GM12878 (cell line): Measurements from ENCODE around the gene ODC1. TPM values are rescaled to one million over a fixed set of nuclear protein-coding genes. Genes with fewer than 3 reads are reported as not detected.

ENCODE experiments used
- ATAC-seq: fragments of 200-7000 bp; cut with Tn5 transposase; 3 replicates; pipeline ENCODE4 v1.9.1; 2020; ENCODE audit warnings: mild to moderate bottlenecking, moderate library complexity
- BruUV-seq: library from RNA; stranded (reverse); fragments of 400-500 nt; replicated peaks from 2 replicates; lab custom pipeline; 2021; lab: Mats Ljungman, UMichigan
- CTCF ChIA-PET: fragments of 300-600 bp; sonication (Branson Sonifier 250); formaldehyde crosslinking; extraction: SDS; loops from one replicate; lab custom pipeline; 2021; ENCODE audit warnings: inconsistent platforms; lab: Yijun Ruan, JAX
- POLR2A ChIA-PET: fragments of 350-600 bp; formaldehyde crosslinking; extraction: SDS; loops from one replicate; lab custom pipeline; 2021; ENCODE audit warnings: inconsistent platforms; lab: Charles Lee
- RAD21 ChIA-PET: fragments of 300-600 bp; sonication (Branson Sonifier 250); formaldehyde crosslinking; loops from one replicate; lab custom pipeline; 2023; ENCODE audit warnings: antibody characterized with exemption; ENCODE audit not compliant: unreplicated experiment; lab: Charles Lee
- SMC1A ChIA-PET: fragments of 300-600 bp; sonication (Branson Sonifier 250); formaldehyde crosslinking; loops from one replicate; lab custom pipeline; 2023; ENCODE audit not compliant: unreplicated experiment, uncharacterized antibody; lab: Charles Lee
- DNase-seq: peaks from one replicate; pipeline ENCODE4 v3.0.0-alpha.2; 2011; ENCODE audit warnings: low read depth, low spot score
- FAIRE-seq: peaks from 3 replicates; lab custom pipeline; 2011; peaks lifted over from hg19 to GRCh38; lab: Jason Lieb, UNC
- H2AFZ ChIP-seq: 2 replicates; pipeline ENCODE4 v1.6.0; 2011; ENCODE audit warnings: low read depth, low read length, control low read depth; ENCODE audit not compliant: control insufficient read depth
- H3K27ac ChIP-seq: 2 replicates; pipeline ENCODE4 v1.5.1; 2011; ENCODE audit warnings: control low read depth; ENCODE audit not compliant: control insufficient read depth, insufficient read depth
- H3K27me3 ChIP-seq, 2 experiments: replicated peaks in 1 of 2; 2 replicates each; pipeline versions ENCODE4 v1.6.0 to v1.6.1; 2011; ENCODE audit warnings: low read length in 1 of 2; ENCODE audit not compliant: control insufficient read depth in 2 of 2, insufficient read depth in 2 of 2
- H3K36me3 ChIP-seq, 2 experiments: 2 replicates each; pipeline ENCODE4 v1.5.1; 2011; ENCODE audit warnings: low read length in 1 of 2; ENCODE audit not compliant: control insufficient read depth in 2 of 2, insufficient read depth in 2 of 2
- H3K4me1 ChIP-seq: 2 replicates; pipeline ENCODE4 v1.6.1; 2011; ENCODE audit warnings: mild to moderate bottlenecking, low read length, moderate library complexity, mixed read lengths; ENCODE audit not compliant: control insufficient read depth, insufficient read depth
- H3K4me2 ChIP-seq: 2 replicates; pipeline ENCODE4 v1.6.0; 2011; ENCODE audit warnings: control low read depth; ENCODE audit not compliant: control insufficient read depth, insufficient read depth
- H3K4me3 ChIP-seq: fragments of 200-600 bp; sonication (generic); 2 replicates; pipeline ENCODE4 v1.5.1; 2016
- H3K79me2 ChIP-seq: 2 replicates; pipeline ENCODE4 v1.6.0; 2011; ENCODE audit warnings: low read length; ENCODE audit not compliant: control insufficient read depth, insufficient read depth
- H3K9ac ChIP-seq: 2 replicates; pipeline ENCODE4 v1.8.0; 2011; ENCODE audit warnings: low read length, control low read depth, mixed read lengths; ENCODE audit not compliant: control insufficient read depth, insufficient read depth
- H3K9me3 ChIP-seq: replicated peaks from 3 replicates; pipeline ENCODE4 v1.5.1; 2011; ENCODE audit warnings: mild to moderate bottlenecking, low read length; ENCODE audit not compliant: control insufficient read depth, insufficient read depth
- H4K20me1 ChIP-seq: 2 replicates; pipeline ENCODE4 v1.6.0; 2011; ENCODE audit not compliant: control insufficient read depth, insufficient read depth
- ASH2L ChIP-seq: fragments of 300-600, 200-600 bp; sonication (generic); IDR thresholded peaks from 2 replicates; pipeline ENCODE4 v1.6.1; 2017; ENCODE audit warnings: low read depth, mild to moderate bottlenecking, borderline replicate concordance
- ATF7 ChIP-seq: fragments of 450-650 bp; IDR thresholded peaks from 2 replicates; pipeline ENCODE4 v1.6.1; 2016; ENCODE audit warnings: low read depth, mild to moderate bottlenecking
- CBX3 ChIP-seq: fragments of 200-600 bp; sonication (generic); IDR thresholded peaks from 2 replicates; pipeline ENCODE4 v1.6.1; 2016; ENCODE audit warnings: low read depth, borderline replicate concordance
- E2F4 ChIP-seq: IDR thresholded peaks from 2 replicates; pipeline ENCODE4 v1.6.1; 2012; ENCODE audit warnings: low read depth, low read length, improper control_type of control experiment
- MAX ChIP-seq: IDR thresholded peaks from 2 replicates; pipeline ENCODE4 v1.6.1; 2012; ENCODE audit warnings: low read depth, low read length, improper control_type of control experiment
- MEF2B ChIP-seq: fragments of 450-650 bp; IDR thresholded peaks from 2 replicates; pipeline ENCODE4 v1.6.1; 2018; ENCODE audit warnings: mild to moderate bottlenecking, moderate library complexity; ENCODE audit not compliant: partially characterized antibody, poor library complexity, severe bottlenecking
- MTA2 ChIP-seq: fragments of 450-650 bp; IDR thresholded peaks from 2 replicates; pipeline ENCODE4 v1.6.1; 2016; ENCODE audit warnings: low read depth, mild to moderate bottlenecking, moderate library complexity
- POU2F2 ChIP-seq: IDR thresholded peaks from 3 replicates; pipeline ENCODE4 v1.6.1; 2011; ENCODE audit warnings: low read depth, mild to moderate bottlenecking, low read length, borderline replicate concordance
- RCOR1 ChIP-seq: conservative IDR thresholded peaks from 2 replicates; pipeline ENCODE4 v1.6.1; 2012; ENCODE audit warnings: low read depth, low read length, improper control_type of control experiment
- SP1 ChIP-seq: IDR thresholded peaks from one replicate; pipeline ENCODE4 v1.6.1; 2011; ENCODE audit warnings: low read depth, low read length
- STAT3 ChIP-seq: IDR thresholded peaks from 2 replicates; pipeline ENCODE4 v1.6.1; 2011; ENCODE audit warnings: low read depth, low read length, improper control_type of control experiment
- TCF12 ChIP-seq: IDR thresholded peaks from 2 replicates; pipeline ENCODE4 v1.6.1; 2011; ENCODE audit warnings: low read depth, mild to moderate bottlenecking, low read length
- USF2 ChIP-seq: IDR thresholded peaks from 2 replicates; pipeline ENCODE4 v1.6.1; 2011; ENCODE audit warnings: low read depth, low read length, improper control_type of control experiment, borderline replicate concordance
- WRNIP1 ChIP-seq: IDR thresholded peaks from 2 replicates; pipeline ENCODE4 v1.6.1; 2011; ENCODE audit warnings: low read depth, low read length, improper control_type of control experiment, borderline replicate concordance
- ZBED1 ChIP-seq: IDR thresholded peaks from 2 replicates; pipeline ENCODE4 v1.6.1; 2016; ENCODE audit warnings: borderline replicate concordance
- ZSCAN29 ChIP-seq: fragments of 450-650 bp; IDR thresholded peaks from 2 replicates; pipeline ENCODE4 v1.6.1; 2017; ENCODE audit warnings: mild to moderate bottlenecking, moderate library complexity
- WGBS: methylation state at CpG from one replicate; pipeline ENCODE4 v1.1.6; 2016; ENCODE audit warnings: low lambda C conversion rate; ENCODE audit not compliant: insufficient replicate concordance, insufficient coverage; ENCODE audit errors: missing lambda C conversion rate; 5-methylcytosine and 5-hydroxymethylcytosine counted together
- in situ Hi-C: fragments of 300-500 bp; cut with MboI; formaldehyde crosslinking; loops from 9 replicates; pipeline ENCODE4 v1.14.3; 2018; ENCODE audit warnings: mixed read lengths
- intact Hi-C: fragments of 100-400 bp; cut with micrococcal nuclease; formaldehyde crosslinking; loops from one replicate; pipeline ENCODE4 v1.14.2; 2022; ENCODE audit not compliant: unreplicated experiment
- polyA plus RNA-seq, 11 experiments: library from polyadenylated mRNA; depleted of rRNA in 4 of 11; unstranded in 6 of 11; stranded (reverse) in 5 of 11; fragments of >200 nt; fragmentation: Nextera tagmentation in 4 of 11; fragmentation: Illumina TruSeq in 1 of 11; extraction: Ambion mirVana in 4 of 11; extraction: Trizol in 1 of 11; gene quantifications; 1 replicate in 1 of 11; 2 replicates in 10 of 11; pipeline versions ENCODE4 v1.2.1 to v1.2.3, GENCODE V29; 2011 to 2016; ENCODE audit warnings: inconsistent platforms in 2 of 11, missing spikeins in 2 of 11, low read depth in 1 of 11
- total RNA-seq, 4 experiments: library from RNA; depleted of rRNA in 3 of 4; stranded (reverse); fragments of >200 nt in 3 of 4; fragmentation: Illumina TruSeq in 1 of 4; extraction: Trizol in 1 of 4; gene quantifications; 2 replicates each; pipeline versions ENCODE4 v1.2.1 to v1.2.3, GENCODE V29; 2013 to 2021

The ODC1 gene
- total and polyA plus RNA-seq, 10 of the 15 experiments (the other 5 are each of a cell fraction or from before 2014, with no cell fraction given): 68.5 to 441 (median 340) TPM

- BruUV-seq: no TSS peak
- RAD21 ChIA-PET: interaction anchor here (1.2 to 7.0 kb wide), 2 partner anchors 15 to 42 kb away, joined by 8 to 115 read pairs; no protein-coding TSS in a partner anchor
- DNase-seq (no peak), ATAC-seq (no peak), FAIRE-seq (no peak)
- H3K27ac ChIP-seq: no peak overlapping the region
- peaks cover 35% of the 10 kb centered on the region for H3K79me2 ChIP-seq
- WGBS: 97% methylated on average over 22 of the region's 22 CpGs
- peak overlapping the region; percentile 75 for H3K4me3 ChIP-seq
- CTCF ChIA-PET: interaction anchor here (0.9 to 8.7 kb wide), 6 partner anchors 15 to 377 kb away, joined by 3 to 88 read pairs (median 6); no protein-coding TSS in a partner anchor
- H3K36me3 ChIP-seq: no peaks in the 10 kb centered on the region
- H2AFZ ChIP-seq: no peak overlapping the region
- POLR2A ChIA-PET: interaction anchor here (0.5 kb wide), 1 partner anchor 232 kb away, joined by 4 read pairs; no protein-coding TSS in a partner anchor
- SMC1A ChIA-PET: interaction anchor here (1.9 to 6.5 kb wide), 2 partner anchors 15 to 42 kb away, joined by 7 to 76 read pairs; no protein-coding TSS in a partner anchor
- H3K4me1 ChIP-seq: peaks cover 9% of the 10 kb centered on the region
- intact Hi-C loops: loop anchor here (5.0 kb wide), 2 partner anchors 217 to 362 kb away; partner anchors contain the start of gene PDIA6
- peak overlapping the region; percentile 96; the same call in 1 of the 2 replicates for H3K4me2 ChIP-seq
- no peaks in the 10 kb centered on the region for H3K27me3 ChIP-seq
- no peaks in the 10 kb centered on the region for H4K20me1 ChIP-seq
- no peak overlapping the region for H3K9ac ChIP-seq
- no peaks in the 10 kb centered on the region for H3K9me3 ChIP-seq
- TF ChIP-seq E2F4 (no peak), MAX (no peak), POU2F2 (no peak), USF2 (no peak), ZSCAN29 (no peak), WRNIP1 (no peak), ZBED1 (no peak), SP1 (no peak), MEF2B (no peak), RCOR1 (no peak), ASH2L (no peak), CBX3 (no peak), ATF7 (no peak), TCF12 (no peak), MTA2 (no peak), STAT3 (no peak)
- TF ChIP-seq, all 136 proteins: peak for 0
- in situ Hi-C loops: no loop called here
Observed at GRCh38 chr2:10449838-10450691, 1.9 kb upstream of the ODC1 start.
